Measurements from ENCODE around the gene FBXO17. TPM values are rescaled to one million over a fixed set of nuclear protein-coding genes. Genes with fewer than 3 reads are reported as not detected.
"Not testable (repeated sequence)": the region's sequence is repeated elsewhere in the genome, so short reads cannot be mapped to it uniquely, and the experiment has no call there.

FBXO17 gene
- total and polyA plus RNA-seq, 2 experiments from 2014 or later = 41.9 to 49.4 TPM

- H3K79me2 ChIP-seq = peaks cover 75% of the 10 kb centered on the region
- no peaks in the 10 kb centered on the region for H3K27me3 ChIP-seq
Observed at GRCh38 chr19:38971672-38972071, 3.9 kb downstream of the FBXO17 start.

GRCh38 chr19:38970664-38971532 lies 4.6 kb downstream of the FBXO17 start:
- peaks cover 80% of the 10 kb centered on the region for H3K79me2 ChIP-seq
- no peak overlapping the region for H3K27ac ChIP-seq
- no peaks in the 10 kb centered on the region for H3K9me3 ChIP-seq (ENCODE audit: low read depth)
- TF ChIP-seq EZH2phosphoT487 (IDR thresholded peaks at IDR 0.05; ENCODE audit: low read depth, severe bottlenecking, unreplicated experiment) (no peak), EZH2 (IDR thresholded peaks at IDR 0.05; ENCODE audit: borderline replicate concordance) (no peak), CTCF (IDR thresholded peaks at IDR 0.05; ENCODE audit: poor library complexity) (no peak)
- H3K4me3 ChIP-seq = no peak overlapping the region
- no peaks in the 10 kb centered on the region for H4K20me1 ChIP-seq (ENCODE audit: insufficient read depth, poor library complexity, severe bottlenecking)
- H3K36me3 ChIP-seq (replicated peaks; ENCODE audit: insufficient read depth, low read depth) = no peaks in the 10 kb centered on the region
- no peaks in the 10 kb centered on the region for H3K9me2 ChIP-seq (replicated peaks; ENCODE audit: insufficient read depth)
- no peak overlapping the region for H2AFZ ChIP-seq
- DNase-seq (ENCODE audit: low spot score) = no peak
- WGBS (ENCODE audit: low lambda C conversion rate, missing lambda C conversion rate) = 91% methylated on average over 12 of the region's 12 CpGs
- H3K27me3 ChIP-seq = no peaks in the 10 kb centered on the region
- H3K4me2 ChIP-seq = no peak overlapping the region
- H3K4me1 ChIP-seq (ENCODE audit: insufficient read depth) = peaks cover 4% of the 10 kb centered on the region

More at GRCh38 chr19:38971672-38972071, 3.9 kb downstream of the FBXO17 start:
- 92% methylated on average over 2 of the region's 2 CpGs for WGBS (ENCODE audit: low lambda C conversion rate, missing lambda C conversion rate)
- no peaks in the 10 kb centered on the region for H3K9me3 ChIP-seq (ENCODE audit: low read depth)
- H3K4me3 ChIP-seq = no peak overlapping the region
- DNase-seq (ENCODE audit: low spot score) = no peak
- H3K27ac ChIP-seq = no peak overlapping the region
- H3K4me2 ChIP-seq = no peak overlapping the region
- H3K36me3 ChIP-seq (replicated peaks; ENCODE audit: insufficient read depth, low read depth) = no peaks in the 10 kb centered on the region
- no peaks in the 10 kb centered on the region for H4K20me1 ChIP-seq (ENCODE audit: insufficient read depth, poor library complexity, severe bottlenecking)
- H3K4me1 ChIP-seq (ENCODE audit: insufficient read depth) = peaks cover 10% of the 10 kb centered on the region
- H3K9me2 ChIP-seq (replicated peaks; ENCODE audit: insufficient read depth) = no peaks in the 10 kb centered on the region
- TF ChIP-seq CTCF (IDR thresholded peaks at IDR 0.05; ENCODE audit: poor library complexity) (no peak), EZH2phosphoT487 (IDR thresholded peaks at IDR 0.05; ENCODE audit: low read depth, severe bottlenecking, unreplicated experiment) (no peak), EZH2 (IDR thresholded peaks at IDR 0.05; ENCODE audit: borderline replicate concordance) (no peak)
- no peak overlapping the region for H2AFZ ChIP-seq

DNA sequence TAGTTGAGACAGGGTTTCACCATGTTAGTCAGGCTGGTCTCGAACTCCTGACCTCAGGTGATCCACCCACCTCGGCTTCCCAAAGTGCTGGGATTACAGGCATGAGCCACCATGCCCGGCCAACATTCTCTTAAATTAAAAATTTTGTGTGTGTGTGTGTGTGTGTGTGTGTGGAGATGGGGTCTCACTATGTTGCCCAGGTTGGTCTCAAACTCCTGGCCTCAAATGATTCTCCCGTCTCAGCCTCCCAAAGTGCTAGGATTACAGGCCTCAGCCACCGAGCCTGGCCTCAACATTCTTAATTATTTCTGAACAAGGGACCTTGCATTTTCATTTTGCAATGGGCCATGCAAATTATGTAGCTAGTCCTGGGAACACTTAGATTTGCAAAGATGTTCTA lies 9.4 kb downstream of the FBXO17 start:
- not testable (repeated sequence) for H3K27ac ChIP-seq; H3K4me2 ChIP-seq; DNase-seq (ENCODE audit: low spot score); H3K27me3 ChIP-seq; H4K20me1 ChIP-seq (ENCODE audit: insufficient read depth, poor library complexity, severe bottlenecking); H2AFZ ChIP-seq; H3K9me3 ChIP-seq (ENCODE audit: low read depth); H3K4me1 ChIP-seq (ENCODE audit: insufficient read depth); H3K4me3 ChIP-seq; H3K9me2 ChIP-seq (replicated peaks; ENCODE audit: insufficient read depth); H3K36me3 ChIP-seq (replicated peaks; ENCODE audit: insufficient read depth, low read depth)
- 89% methylated on average over 5 of the region's 5 CpGs for WGBS (ENCODE audit: low lambda C conversion rate, missing lambda C conversion rate)
- H3K79me2 ChIP-seq = peaks cover 61% of the 10 kb centered on the region

DNA sequence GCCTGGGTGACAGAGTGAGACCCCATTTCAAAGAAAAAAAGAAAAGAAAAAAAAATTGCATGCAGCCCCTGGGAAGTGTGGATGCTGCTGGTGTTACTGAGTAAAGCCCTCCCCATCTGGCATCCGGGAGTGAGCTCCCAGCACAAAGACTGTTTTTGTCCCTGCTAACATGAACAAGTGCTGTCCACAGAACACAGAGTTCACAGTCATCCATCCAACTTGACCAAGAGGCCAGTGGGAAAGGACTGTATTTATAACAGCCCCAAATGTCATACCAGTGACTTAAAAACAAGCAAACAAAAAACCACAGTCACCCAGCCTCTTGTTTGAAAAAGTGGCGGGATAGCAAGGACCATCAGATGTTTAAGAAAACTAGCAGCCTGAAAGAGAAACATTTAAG lies 10.8 kb downstream of the FBXO17 start:
- Histone ChIP-seq H3K27me3 (no peaks in the 10 kb centered on the region), H3K9me3 (ENCODE audit: low read depth) (no peaks in the 10 kb centered on the region), H3K4me1 (ENCODE audit: insufficient read depth) (no peaks in the 10 kb centered on the region), H3K4me3 (no peak overlapping the region), H3K27ac (no peak overlapping the region), H4K20me1 (ENCODE audit: insufficient read depth, poor library complexity, severe bottlenecking) (peaks cover 4% of the 10 kb centered on the region), H3K4me2 (no peak overlapping the region), H3K79me2 (peaks cover 57% of the 10 kb centered on the region), H3K9me2 (replicated peaks; ENCODE audit: insufficient read depth) (no peaks in the 10 kb centered on the region), H2AFZ (no peak overlapping the region), H3K36me3 (replicated peaks; ENCODE audit: insufficient read depth, low read depth) (no peaks in the 10 kb centered on the region)
- TF ChIP-seq EZH2 (IDR thresholded peaks at IDR 0.05; ENCODE audit: borderline replicate concordance) (no peak), EZH2phosphoT487 (IDR thresholded peaks at IDR 0.05; ENCODE audit: low read depth, severe bottlenecking, unreplicated experiment) (no peak), CTCF (IDR thresholded peaks at IDR 0.05; ENCODE audit: poor library complexity) (no peak)
- no peak for DNase-seq (ENCODE audit: low spot score)
- 95% methylated on average over 2 of the region's 2 CpGs for WGBS (ENCODE audit: low lambda C conversion rate, missing lambda C conversion rate)
